Endodermal cell (in vitro differentiated cells): ENCODE measurements around the gene NOTCH2. TPM values are rescaled to one million over a fixed set of nuclear protein-coding genes. Genes with fewer than 3 reads are reported as not detected.

ENCODE experiments used
- DNase-seq: peaks from one replicate; pipeline ENCODE4 v3.0.0-alpha.2; 2017
- H3K27ac ChIP-seq: 2 replicates; pipeline ENCODE4 v1.5.1; 2013; ENCODE audit warnings: mild to moderate bottlenecking, low read depth, low read length, moderate library complexity
- H3K27me3 ChIP-seq: 2 replicates; pipeline ENCODE4 v1.6.1; 2013; ENCODE audit warnings: mild to moderate bottlenecking, low read length, moderate library complexity; ENCODE audit not compliant: insufficient read depth, control insufficient read depth, poor library complexity, severe bottlenecking
- H3K36me3 ChIP-seq: 2 replicates; pipeline ENCODE4 v1.7.0; 2013; ENCODE audit warnings: mild to moderate bottlenecking, low read length, moderate library complexity; ENCODE audit not compliant: control insufficient read depth, insufficient read depth
- H3K4me1 ChIP-seq: one replicate; pipeline ENCODE4 v1.7.0; 2013; ENCODE audit warnings: low read length; ENCODE audit not compliant: control insufficient read depth, insufficient read depth
- H3K4me3 ChIP-seq: 2 replicates; pipeline ENCODE4 v1.5.1; 2013; ENCODE audit warnings: mild to moderate bottlenecking, low read length, moderate library complexity
- H3K9ac ChIP-seq: 2 replicates; pipeline ENCODE4 v1.6.1; 2013; ENCODE audit warnings: mild to moderate bottlenecking, low read length, moderate library complexity; ENCODE audit not compliant: poor library complexity, severe bottlenecking; ENCODE audit errors: extremely low read depth
- H3K9me3 ChIP-seq: 2 replicates; pipeline ENCODE4 v1.6.1; 2013; ENCODE audit warnings: mild to moderate bottlenecking, low read length, moderate library complexity; ENCODE audit not compliant: control insufficient read depth
- H3K27ac Mint-ChIP-seq: 2 replicates; pipeline ENCODE4 v1.8.0; 2020; ENCODE audit warnings: mixed read lengths
- H3K27me3 Mint-ChIP-seq: 2 replicates; pipeline ENCODE4 v1.8.0; 2021; ENCODE audit warnings: mild to moderate bottlenecking, mixed read lengths; ENCODE audit not compliant: insufficient read depth
- H3K36me3 Mint-ChIP-seq: 2 replicates; pipeline ENCODE4 v1.8.0; 2020; ENCODE audit warnings: low read depth, mixed read lengths
- H3K4me1 Mint-ChIP-seq: 2 replicates; pipeline ENCODE4 v1.8.0; 2020; ENCODE audit warnings: mixed read lengths
- H3K4me3 Mint-ChIP-seq: 2 replicates; pipeline ENCODE4 v1.8.0; 2020; ENCODE audit warnings: mild to moderate bottlenecking, moderate library complexity, mixed read lengths
- H3K9me3 Mint-ChIP-seq: 2 replicates; pipeline ENCODE4 v1.8.0; 2020; ENCODE audit warnings: mild to moderate bottlenecking, mixed read lengths
- CTCF ChIP-seq: fragments of 200-600 bp; sonication (generic); conservative IDR thresholded peaks from 2 replicates; pipeline ENCODE4 v1.5.0; 2021; ENCODE audit warnings: antibody characterized with exemption, mild to moderate bottlenecking
- WGBS, 2 experiments: methylation state at CpG; one replicate each; pipeline versions ENCODE4 v1.1.5 to v1.1.7; 2013; ENCODE audit warnings: missing lambda C conversion rate in 2 of 2, mixed read lengths in 1 of 2; ENCODE audit not compliant: insufficient coverage in 1 of 2, insufficient read length in 1 of 2; 5-methylcytosine and 5-hydroxymethylcytosine counted together
- total RNA-seq, 2 donors: library from RNA; stranded (reverse); fragmentation: NEBNext Ultra II Directional in 1 of 2; extraction: Animal tissue kit (Norgen Biotek cat#: 25700) in 1 of 2; gene quantifications; 2 replicates in 1 of 2; 3 replicates in 1 of 2; pipeline ENCODE4 v1.2.1, GENCODE V29; 2021

The NOTCH2 gene
- total RNA-seq, 2 donors from 2014 or later: 79.0 to 88.3 TPM

- WGBS, 2 experiments: 97% methylated on average over 1 of the region's 1 CpG; no CpG with 5 or more reads in 1 of the 2 experiments
- Histone ChIP-seq H3K9me3 (no peaks in the 10 kb centered on the region), H3K27me3 (no peaks in the 10 kb centered on the region), H3K36me3 (peaks cover 52% of the 10 kb centered on the region), H3K9ac (no peak overlapping the region), H3K27ac (no peak overlapping the region), H3K4me3 (no peak overlapping the region), H3K4me1 (peaks cover 3% of the 10 kb centered on the region)
- no peak for DNase-seq
- H3K36me3 Mint-ChIP-seq: peaks cover 37% of the 10 kb centered on the region
- no peak for TF ChIP-seq CTCF
- H3K9me3 Mint-ChIP-seq: no peaks in the 10 kb centered on the region
- H3K4me1 Mint-ChIP-seq: peaks cover 2% of the 10 kb centered on the region
- no peak overlapping the region for H3K4me3 Mint-ChIP-seq
- H3K27ac Mint-ChIP-seq: no peak overlapping the region
- no peaks in the 10 kb centered on the region for H3K27me3 Mint-ChIP-seq
Measured at GRCh38 chr1:119968601-119969000, 100.9 kb downstream of the NOTCH2 start.

- Histone ChIP-seq H3K27ac (no peak overlapping the region), H3K4me3 (no peak overlapping the region), H3K36me3 (peaks cover 55% of the 10 kb centered on the region), H3K4me1 (no peaks in the 10 kb centered on the region), H3K27me3 (no peaks in the 10 kb centered on the region), H3K9ac (no peak overlapping the region), H3K9me3 (no peaks in the 10 kb centered on the region)
- 93% methylated on average over 1 of the region's 1 CpG; no CpG with 5 or more reads in 1 of the 2 experiments for WGBS, 2 experiments
- no peak overlapping the region for H3K27ac Mint-ChIP-seq
- no peaks in the 10 kb centered on the region for H3K4me1 Mint-ChIP-seq
- H3K27me3 Mint-ChIP-seq: no peaks in the 10 kb centered on the region
- no peak overlapping the region for H3K4me3 Mint-ChIP-seq
- peaks cover 41% of the 10 kb centered on the region for H3K36me3 Mint-ChIP-seq
- H3K9me3 Mint-ChIP-seq: no peaks in the 10 kb centered on the region
- peak; percentile 92 for DNase-seq
- peak; percentile 95 for TF ChIP-seq CTCF
Measured at GRCh38 chr1:119968068-119968492, 101.4 kb downstream of the NOTCH2 start.

GRCh38 chr1:119966681-119967080 is 102.8 kb downstream of the NOTCH2 start:
- H3K9ac ChIP-seq: no peak overlapping the region
- peaks cover 63% of the 10 kb centered on the region for H3K36me3 ChIP-seq
- no peak overlapping the region for H3K4me3 ChIP-seq
- Mint-ChIP-seq H3K36me3 (peaks cover 46% of the 10 kb centered on the region), H3K4me1 (no peaks in the 10 kb centered on the region), H3K27ac (no peak overlapping the region), H3K4me3 (no peak overlapping the region), H3K9me3 (no peaks in the 10 kb centered on the region), H3K27me3 (no peaks in the 10 kb centered on the region)
- H3K4me1 ChIP-seq: no peaks in the 10 kb centered on the region
- no peak for DNase-seq
- TF ChIP-seq CTCF: no peak
- no peak overlapping the region for H3K27ac ChIP-seq
- no peaks in the 10 kb centered on the region for H3K9me3 ChIP-seq
- H3K27me3 ChIP-seq: no peaks in the 10 kb centered on the region
- 96% methylated on average over 2 of the region's 2 CpGs for WGBS, 2 experiments
